HG03571 (cell line): ENCODE measurements around the gene NPLOC4.

Experiments used
- ATAC-seq: cut with Tn5 transposase; IDR thresholded peaks from one replicate; pipeline ENCODE4 v1.9.1; 2021; ENCODE audit not compliant: unreplicated experiment

The NPLOC4 gene

GRCh38 chr17:81549826-81550225 is 87.1 kb downstream of the NPLOC4 start:
- ATAC-seq: no peak

GRCh38 chr17:81549031-81549557 is 87.8 kb downstream of the NPLOC4 start:
- no peak for ATAC-seq

- no peak for ATAC-seq
Observed at GRCh38 chr17:81547614-81547982, 89.3 kb downstream of the NPLOC4 start.

- ATAC-seq: no peak
Observed at GRCh38 chr17:81546906-81547613, 89.9 kb downstream of the NPLOC4 start.

- no peak for ATAC-seq
Observed at GRCh38 chr17:81545160-81545949, 91.6 kb downstream of the NPLOC4 start.

- no peak for ATAC-seq
Observed at GRCh38 chr17:81544281-81544974, 92.5 kb downstream of the NPLOC4 start.

GRCh38 chr17:81543756-81544155 is 93.2 kb downstream of the NPLOC4 start:
- ATAC-seq: no peak

GRCh38 chr17:81543339-81543675 is 93.6 kb downstream of the NPLOC4 start:
- ATAC-seq: no peak

GRCh38 chr17:81542431-81543338 is 94.2 kb downstream of the NPLOC4 start:
- ATAC-seq: no peak

- ATAC-seq: no peak
Observed at GRCh38 chr17:81541123-81541522, 95.8 kb downstream of the NPLOC4 start.

- ATAC-seq: no peak
Observed at GRCh38 chr17:81540676-81541027, 96.3 kb downstream of the NPLOC4 start.

- ATAC-seq: no peak
Observed at GRCh38 chr17:81539961-81540675, 96.8 kb downstream of the NPLOC4 start.

- ATAC-seq: no peak
Observed at GRCh38 chr17:81539571-81539900, 97.4 kb downstream of the NPLOC4 start.

- no peak for ATAC-seq
Observed at GRCh38 chr17:81538651-81539570, 98.0 kb downstream of the NPLOC4 start.

- no peak for ATAC-seq
Observed at GRCh38 chr17:81537856-81538555, 98.9 kb downstream of the NPLOC4 start.

GRCh38 chr17:81537343-81537855 is 99.5 kb downstream of the NPLOC4 start:
- ATAC-seq: no peak

- ATAC-seq: no peak
Observed at GRCh38 chr17:81536299-81537290, 100.3 kb downstream of the NPLOC4 start.
